CD4-positive, alpha-beta T cell (primary cell): ENCODE measurements around the gene DUS4L. TPM values are rescaled to one million over a fixed set of nuclear protein-coding genes. Genes with fewer than 3 reads are reported as not detected.
A peak's percentile ranks its signal among the peaks of the same experiment; 100 is the strongest.

Source experiments
- ATAC-seq: fragments of 200-7000 bp; cut with Tn5 transposase; one replicate; pipeline ENCODE4 v1.10.0; 2022; ENCODE audit warnings: mild to moderate bottlenecking; ENCODE audit not compliant: poor library complexity
- CTCF ChIA-PET: fragments of 350-600 bp; sonication (Branson Sonifier 250); formaldehyde crosslinking; loops from one replicate; lab custom pipeline; 2021; ENCODE audit warnings: antibody characterized with exemption, inconsistent platforms; lab: Charles Lee
- POLR2A ChIA-PET: fragments of 350-600 bp; sonication (Branson Sonifier 250); formaldehyde crosslinking; loops from one replicate; lab custom pipeline; 2021; ENCODE audit warnings: antibody characterized with exemption, inconsistent platforms; lab: Charles Lee
- DNase-seq, 14 experiments: peaks; one replicate each; pipeline ENCODE4 v3.0.0-alpha.2; 2013 to 2020; ENCODE audit warnings: mixed read lengths in 2 of 14
- H3K27ac ChIP-seq, 2 donors: one replicate each; pipeline versions ENCODE4 v1.5.1 to v1.7.0; 2013; ENCODE audit warnings: low read length in 2 of 2, low read depth in 1 of 2, mild to moderate bottlenecking in 1 of 2
- H3K27me3 ChIP-seq, 2 experiments: 1 replicate in 1 of 2; 2 replicates in 1 of 2; pipeline versions ENCODE4 v1.6.1 to v1.7.0; 2013; ENCODE audit warnings: low read length in 2 of 2, control low read depth in 1 of 2, mild to moderate bottlenecking in 1 of 2, moderate library complexity in 1 of 2; ENCODE audit not compliant: insufficient read depth in 2 of 2, control insufficient read depth in 1 of 2
- H3K36me3 ChIP-seq: one replicate; pipeline ENCODE4 v1.6.1; 2013; ENCODE audit warnings: low read length, control low read depth; ENCODE audit not compliant: insufficient read depth
- H3K4me1 ChIP-seq: one replicate; pipeline ENCODE4 v1.6.1; 2013; ENCODE audit warnings: low read length, control low read depth; ENCODE audit not compliant: insufficient read depth
- H3K4me3 ChIP-seq: one replicate; pipeline ENCODE4 v1.5.1; 2013; ENCODE audit warnings: mild to moderate bottlenecking, low read length, moderate library complexity
- H3K9me3 ChIP-seq, 2 experiments: 1 replicate in 1 of 2; 2 replicates in 1 of 2; pipeline versions ENCODE4 v1.6.1 to v1.7.0; 2013; ENCODE audit warnings: low read length in 2 of 2, mild to moderate bottlenecking in 2 of 2, control low read depth in 1 of 2, moderate library complexity in 1 of 2; ENCODE audit not compliant: control insufficient read depth in 1 of 2, insufficient read depth in 1 of 2
- H3K27ac Mint-ChIP-seq: one replicate; pipeline ENCODE4 v1.8.0; 2020; ENCODE audit warnings: mixed read lengths
- H3K27me3 Mint-ChIP-seq: one replicate; pipeline ENCODE4 v1.8.0; 2021; ENCODE audit warnings: mixed read lengths
- H3K36me3 Mint-ChIP-seq: one replicate; pipeline ENCODE4 v1.8.0; 2021; ENCODE audit warnings: low read depth, mixed read lengths
- H3K4me1 Mint-ChIP-seq: one replicate; pipeline ENCODE4 v1.8.0; 2021; ENCODE audit warnings: low read depth, mixed read lengths
- H3K4me3 Mint-ChIP-seq: one replicate; pipeline ENCODE4 v1.8.0; 2020; ENCODE audit warnings: mild to moderate bottlenecking, mixed read lengths
- H3K9me3 Mint-ChIP-seq: one replicate; pipeline ENCODE4 v1.8.0; 2020; ENCODE audit warnings: mixed read lengths
- intact Hi-C, 2 experiments: fragments of 100-400 bp; cut with DNase I in 1 of 2; cut with micrococcal nuclease in 1 of 2; formaldehyde crosslinking; loops; one replicate each; pipeline versions ENCODE4 v1.15.1 to v1.9.0; 2023 to 2025; cut with DNase I, micrococcal nuclease
- total RNA-seq, 174 experiments: library from RNA in 2 of 174; stranded (reverse) in 2 of 174; gene quantifications; one replicate each; pipeline ENCODE4 v1.2.3 and lab custom pipeline; 2021 to 2026
- TF ChIP-seq, protein P1 (sequence below): fragments of 200-600 bp; IDR thresholded peaks from one replicate; pipeline ENCODE4 v1.8.0; 2022; ENCODE audit warnings: antibody characterized with exemption, mild to moderate bottlenecking

The DUS4L gene
- total RNA-seq, 2 experiments from 2014 or later, result 14.3 to 14.4 TPM

DNA sequence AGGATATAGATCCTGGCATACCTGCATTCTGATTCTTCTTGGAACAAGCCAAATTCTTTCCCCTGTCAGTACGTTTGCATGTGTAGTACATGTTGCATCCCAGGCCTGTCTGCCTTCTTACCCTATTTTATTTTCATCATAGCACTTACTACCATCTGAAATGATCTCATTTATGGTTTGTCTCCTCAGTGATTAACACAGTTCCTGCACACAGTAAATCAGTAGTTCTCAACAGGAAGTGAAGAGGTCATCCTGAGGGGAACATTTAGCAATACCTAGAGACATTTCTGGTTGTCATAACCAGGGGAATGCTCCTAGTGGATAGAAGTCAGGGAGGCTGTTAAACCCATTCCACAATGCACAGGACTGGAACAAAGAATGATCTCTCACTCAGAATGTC lies 58.7 kb downstream of the DUS4L start:
- H3K27ac Mint-ChIP-seq, result no peak overlapping the region
- ChIA-PET POLR2A (no interaction called here), CTCF (no interaction called here)
- no peaks in the 10 kb centered on the region for H3K4me1 Mint-ChIP-seq
- ATAC-seq (no peak), DNase-seq (peak in 1 of 14 experiments; percentile 3)
- H3K27ac ChIP-seq, result no peak overlapping the region
- no peaks in the 10 kb centered on the region for H3K9me3 Mint-ChIP-seq
- no peaks in the 10 kb centered on the region for H3K27me3 Mint-ChIP-seq
- H3K36me3 Mint-ChIP-seq, result peaks cover 7% of the 10 kb centered on the region
- no peaks in the 10 kb centered on the region for H3K9me3 ChIP-seq
- intact Hi-C loops, result no loop called here
- H3K4me3 Mint-ChIP-seq, result no peak overlapping the region
- no peak overlapping the region for H3K4me3 ChIP-seq
- TF ChIP-seq, protein P1, sequence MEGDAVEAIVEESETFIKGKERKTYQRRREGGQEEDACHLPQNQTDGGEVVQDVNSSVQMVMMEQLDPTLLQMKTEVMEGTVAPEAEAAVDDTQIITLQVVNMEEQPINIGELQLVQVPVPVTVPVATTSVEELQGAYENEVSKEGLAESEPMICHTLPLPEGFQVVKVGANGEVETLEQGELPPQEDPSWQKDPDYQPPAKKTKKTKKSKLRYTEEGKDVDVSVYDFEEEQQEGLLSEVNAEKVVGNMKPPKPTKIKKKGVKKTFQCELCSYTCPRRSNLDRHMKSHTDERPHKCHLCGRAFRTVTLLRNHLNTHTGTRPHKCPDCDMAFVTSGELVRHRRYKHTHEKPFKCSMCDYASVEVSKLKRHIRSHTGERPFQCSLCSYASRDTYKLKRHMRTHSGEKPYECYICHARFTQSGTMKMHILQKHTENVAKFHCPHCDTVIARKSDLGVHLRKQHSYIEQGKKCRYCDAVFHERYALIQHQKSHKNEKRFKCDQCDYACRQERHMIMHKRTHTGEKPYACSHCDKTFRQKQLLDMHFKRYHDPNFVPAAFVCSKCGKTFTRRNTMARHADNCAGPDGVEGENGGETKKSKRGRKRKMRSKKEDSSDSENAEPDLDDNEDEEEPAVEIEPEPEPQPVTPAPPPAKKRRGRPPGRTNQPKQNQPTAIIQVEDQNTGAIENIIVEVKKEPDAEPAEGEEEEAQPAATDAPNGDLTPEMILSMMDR, result no peak
- H3K36me3 ChIP-seq, result no peaks in the 10 kb centered on the region
- no peaks in the 10 kb centered on the region for H3K27me3 ChIP-seq
- no peaks in the 10 kb centered on the region for H3K4me1 ChIP-seq

- Mint-ChIP-seq H3K9me3 (no peaks in the 10 kb centered on the region), H3K27me3 (no peaks in the 10 kb centered on the region), H3K4me1 (no peaks in the 10 kb centered on the region), H3K4me3 (no peak overlapping the region), H3K36me3 (peaks cover 7% of the 10 kb centered on the region), H3K27ac (no peak overlapping the region)
- DNase-seq (no peak), ATAC-seq (no peak)
- H3K27ac ChIP-seq, result no peak overlapping the region
- no peaks in the 10 kb centered on the region for H3K36me3 ChIP-seq
- ChIA-PET CTCF (no interaction called here), POLR2A (no interaction called here)
- H3K4me1 ChIP-seq, result no peaks in the 10 kb centered on the region
- TF ChIP-seq, protein P1, result no peak
- no peak overlapping the region for H3K4me3 ChIP-seq
- no peaks in the 10 kb centered on the region for H3K27me3 ChIP-seq
- no peaks in the 10 kb centered on the region for H3K9me3 ChIP-seq
- intact Hi-C loops, result no loop called here
Measured at GRCh38 chr7:107622894-107623293, 59.1 kb downstream of the DUS4L start.

- Histone ChIP-seq H3K27ac (no peak overlapping the region), H3K36me3 (no peaks in the 10 kb centered on the region), H3K4me1 (no peaks in the 10 kb centered on the region), H3K27me3 (no peaks in the 10 kb centered on the region), H3K9me3 (no peaks in the 10 kb centered on the region), H3K4me3 (no peak overlapping the region)
- TF ChIP-seq, protein P1, result no peak
- Mint-ChIP-seq H3K4me1 (no peaks in the 10 kb centered on the region), H3K27me3 (no peaks in the 10 kb centered on the region), H3K27ac (no peak overlapping the region), H3K9me3 (no peaks in the 10 kb centered on the region), H3K4me3 (no peak overlapping the region), H3K36me3 (no peaks in the 10 kb centered on the region)
- ATAC-seq, result no peak
- CTCF ChIA-PET, result no interaction called here
- POLR2A ChIA-PET, result no interaction called here
- intact Hi-C loops, result no loop called here
- DNase-seq, result no peak
Measured at GRCh38 chr7:107627002-107627401, 63.2 kb downstream of the DUS4L start.

Other genes starting within 250 kb of the DUS4L start
- not detected for gene GPR22, start 93.9 kb upstream of the DUS4L start, total RNA-seq
- 10 to 100 TPM; 43.4 to 44.5 TPM for gene COG5, start 51 bp upstream of the DUS4L start, total RNA-seq
- 10 to 100 TPM; 11.0 to 11.7 TPM for gene BCAP29, start 16.3 kb downstream of the DUS4L start, total RNA-seq
- not detected for gene SLC26A4, start 96.9 kb downstream of the DUS4L start, total RNA-seq
- gene CBLL1, start 180.2 kb downstream of the DUS4L start, total RNA-seq, result 10 to 100 TPM; 77.8 to 80.2 TPM
- gene SLC26A3, start 239.3 kb downstream of the DUS4L start, total RNA-seq, result not detected